Activated CD4-positive, alpha-beta T cell treated with anti-CD3 and anti-CD28 coated beads, Interleukin-10, Interleukin-2, amounts not matched to agents 100 ng/mL and 50 ng/mL, durations not matched to agents 16 hours and 8 hours (primary cell): Measurements from ENCODE around the gene MSRB3.
"Not testable (repeated sequence)": the region's sequence is repeated elsewhere in the genome, so short reads cannot be mapped to it uniquely, and the experiment has no call there.

ENCODE experiments used
- DNase-seq: peaks from one replicate; pipeline ENCODE4 v3.0.0-alpha.2; 2020

MSRB3 gene

DNA sequence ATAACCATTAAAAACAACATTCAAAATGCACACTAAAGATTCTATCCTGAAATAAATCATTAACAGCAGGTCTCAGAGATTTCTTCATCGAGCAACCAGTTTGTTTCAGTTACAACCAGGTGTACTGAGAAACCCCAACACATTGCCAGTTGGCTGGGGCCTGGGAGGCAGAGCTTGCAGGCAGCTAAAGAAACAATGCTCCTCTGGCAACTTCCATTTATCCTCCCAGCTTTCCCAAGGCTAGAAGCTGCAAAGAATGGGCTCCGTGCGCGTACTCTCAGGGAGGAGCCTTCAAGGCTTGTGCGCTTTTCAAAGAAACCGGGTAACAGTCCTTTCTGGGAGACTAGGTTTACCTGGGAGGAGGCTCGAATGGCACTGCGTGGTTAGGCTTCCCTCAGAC lies 181.6 kb downstream of the MSRB3 start:
- no peak for DNase-seq

DNA sequence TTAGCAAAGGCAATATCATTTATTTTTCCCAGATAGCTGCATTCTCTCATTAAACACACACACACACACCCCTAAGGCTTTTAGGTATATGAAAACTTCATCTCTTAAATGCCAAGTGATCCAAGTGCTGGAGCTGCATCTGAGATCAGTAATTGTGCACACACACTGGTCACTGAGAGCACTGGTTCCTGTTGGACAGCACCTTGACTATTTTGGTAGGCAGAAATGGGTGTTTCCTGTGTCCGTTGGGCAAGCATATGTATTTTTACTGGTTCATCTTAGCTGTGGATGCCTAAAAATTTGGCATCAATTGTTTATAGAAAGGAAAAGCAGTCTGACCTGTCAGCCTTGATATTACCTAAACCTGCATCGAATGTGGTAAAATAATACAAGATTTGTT lies 182.5 kb downstream of the MSRB3 start:
- no peak for DNase-seq

DNA sequence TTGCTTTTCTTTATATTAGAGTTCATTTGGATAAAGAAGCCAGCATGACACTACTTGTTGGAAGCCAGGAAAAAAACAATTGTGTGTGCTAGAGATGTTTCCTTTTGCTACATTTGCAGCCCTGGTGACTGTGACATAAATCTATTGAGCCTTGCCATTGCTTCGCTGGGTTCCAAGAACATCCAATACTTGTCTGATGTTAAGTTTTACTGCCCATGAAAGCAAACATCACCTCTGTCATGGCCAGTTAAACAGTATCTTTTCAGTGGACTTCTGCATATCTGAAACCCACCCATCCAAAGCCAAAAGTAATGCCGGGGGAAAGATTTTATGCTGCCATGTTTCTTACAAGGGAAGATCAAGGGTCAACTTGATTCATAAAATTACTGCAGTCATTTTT lies 184.0 kb downstream of the MSRB3 start:
- DNase-seq: no peak

DNA sequence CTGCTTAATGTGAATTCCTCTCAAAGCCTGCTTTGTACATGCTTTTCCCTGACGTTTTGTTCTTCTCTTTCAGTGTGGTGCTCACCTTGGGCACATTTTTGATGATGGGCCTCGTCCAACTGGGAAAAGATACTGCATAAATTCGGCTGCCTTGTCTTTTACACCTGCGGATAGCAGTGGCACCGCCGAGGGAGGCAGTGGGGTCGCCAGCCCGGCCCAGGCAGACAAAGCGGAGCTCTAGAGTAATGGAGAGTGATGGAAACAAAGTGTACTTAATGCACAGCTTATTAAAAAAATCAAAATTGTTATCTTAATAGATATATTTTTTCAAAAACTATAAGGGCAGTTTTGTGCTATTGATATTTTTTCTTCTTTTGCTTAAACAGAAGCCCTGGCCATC lies 184.6 kb downstream of the MSRB3 start:
- DNase-seq: no peak

DNA sequence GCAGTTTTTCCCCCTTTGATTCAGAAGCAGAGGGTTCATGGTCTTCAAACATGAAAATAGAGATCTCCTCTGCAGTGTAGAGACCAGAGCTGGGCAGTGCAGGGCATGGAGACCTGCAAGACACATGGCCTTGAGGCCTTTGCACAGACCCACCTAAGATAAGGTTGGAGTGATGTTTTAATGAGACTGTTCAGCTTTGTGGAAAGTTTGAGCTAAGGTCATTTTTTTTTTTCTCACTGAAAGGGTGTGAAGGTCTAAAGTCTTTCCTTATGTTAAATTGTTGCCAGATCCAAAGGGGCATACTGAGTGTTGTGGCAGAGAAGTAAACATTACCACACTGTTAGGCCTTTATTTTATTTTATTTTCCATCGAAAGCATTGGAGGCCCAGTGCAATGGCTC lies 185.1 kb downstream of the MSRB3 start:
- DNase-seq: no peak

DNA sequence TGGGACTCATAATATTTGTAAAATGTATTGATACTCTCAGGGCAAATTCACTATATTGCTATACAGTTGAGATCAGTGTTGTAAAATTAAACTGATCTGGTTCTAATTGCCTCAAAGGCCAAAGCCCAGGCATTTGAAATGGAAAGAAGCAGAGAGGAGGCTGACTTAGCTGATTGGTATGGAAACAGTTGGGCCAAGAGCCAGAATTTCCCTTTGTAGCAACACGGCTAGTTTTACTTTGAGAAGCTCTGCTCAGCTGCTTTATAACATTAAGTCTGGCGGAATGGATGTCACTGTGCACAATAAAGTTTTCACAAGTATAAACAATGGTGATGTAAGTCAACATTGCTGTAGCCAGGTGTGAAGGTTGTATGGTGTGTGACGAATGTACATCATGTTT lies 186.4 kb downstream of the MSRB3 start:
- DNase-seq: no peak

DNA sequence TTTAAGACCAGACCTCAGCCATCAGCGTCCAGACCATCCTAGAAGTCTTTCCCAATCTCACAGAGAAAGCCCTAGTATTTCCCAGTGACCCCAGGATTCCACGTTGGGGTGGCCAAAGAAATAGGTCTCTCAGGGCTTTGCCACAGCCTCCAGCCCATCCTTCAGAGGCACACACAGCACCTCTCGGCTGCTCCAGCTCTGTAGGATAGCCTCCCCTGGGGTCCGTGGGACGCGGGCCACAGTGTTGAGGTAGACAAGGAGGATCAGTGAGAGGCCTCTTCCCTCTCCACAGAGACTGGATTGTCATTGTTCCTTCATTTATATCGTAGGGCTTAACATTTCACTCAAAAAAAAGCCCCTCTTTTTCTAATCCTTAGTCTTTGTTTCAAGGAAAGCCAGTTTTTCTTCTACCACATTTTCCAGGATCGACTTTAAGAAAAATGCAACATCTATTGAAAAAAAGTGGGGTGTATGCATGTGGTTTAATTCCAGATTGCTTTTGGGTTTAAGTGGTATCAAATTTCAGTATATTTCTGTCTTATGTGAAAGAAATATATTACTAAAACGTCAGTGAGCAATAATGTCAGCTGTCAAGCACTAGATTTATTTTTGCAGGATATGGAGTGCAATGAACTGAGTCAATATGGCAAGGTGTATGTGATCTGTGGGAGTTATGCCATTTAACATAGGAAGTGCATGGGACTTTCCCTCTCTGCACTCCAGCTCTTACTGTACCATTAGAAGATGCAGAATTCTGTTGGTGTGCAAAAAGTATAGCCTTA lies 187.5 kb downstream of the MSRB3 start:
- no peak for DNase-seq

DNA sequence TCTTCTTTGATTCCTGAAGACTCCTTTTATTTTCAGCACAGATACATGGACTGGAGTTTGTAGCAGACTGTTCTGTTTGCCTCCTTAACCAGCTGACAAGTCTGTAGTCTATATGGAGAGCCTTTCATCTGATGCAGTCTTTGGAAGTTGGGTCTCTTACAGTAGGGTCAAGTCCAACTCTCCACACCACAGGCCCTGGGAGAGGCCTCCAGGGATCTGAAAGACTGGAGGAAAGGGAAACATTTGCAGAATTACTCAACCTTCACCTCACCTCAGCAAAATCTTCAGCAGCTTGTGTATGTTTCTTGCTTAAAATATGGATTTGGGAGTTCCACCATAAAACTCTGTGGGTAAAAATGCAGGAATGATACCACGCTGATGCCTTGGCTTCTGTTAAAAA lies 188.4 kb downstream of the MSRB3 start:
- DNase-seq: no peak

DNA sequence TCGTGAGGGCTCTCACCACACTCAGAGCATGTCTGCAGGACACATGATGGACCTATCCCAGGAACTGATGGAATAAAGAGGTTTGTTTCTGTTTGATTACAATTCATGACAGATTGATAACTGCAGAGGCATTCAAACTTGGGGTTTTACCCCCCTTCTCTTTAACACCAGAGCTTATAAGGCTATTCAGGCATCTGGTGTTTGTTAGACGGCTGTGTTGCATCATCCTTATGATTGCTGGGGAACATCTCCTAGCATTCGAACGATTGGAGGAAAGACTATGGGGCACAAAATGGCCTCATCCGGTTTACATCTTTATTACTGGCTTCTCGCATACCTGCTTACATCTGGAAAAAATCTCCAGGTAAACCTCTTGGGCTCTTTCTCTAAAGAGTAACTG lies 191.8 kb downstream of the MSRB3 start:
- DNase-seq: no peak

DNA sequence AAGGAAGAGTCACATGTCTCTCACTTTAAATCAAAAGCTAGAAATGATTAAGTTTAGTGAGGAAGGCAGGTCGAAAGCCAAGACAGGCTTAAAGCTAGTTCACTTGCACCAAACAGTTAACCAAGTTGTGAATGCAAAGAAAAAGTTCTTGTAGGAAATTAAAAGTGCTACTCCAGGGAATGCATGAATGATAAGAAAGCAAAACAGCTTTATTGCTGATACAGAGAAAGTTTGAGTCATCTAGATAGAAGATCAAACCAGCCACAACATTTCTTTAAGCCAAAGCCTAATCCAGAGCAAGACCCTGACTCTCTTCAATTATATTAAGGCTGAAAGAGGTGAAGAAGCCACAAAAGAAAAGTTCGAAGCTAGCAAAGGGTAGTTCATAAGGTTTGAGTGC lies 193.6 kb downstream of the MSRB3 start:
- no peak for DNase-seq

DNA sequence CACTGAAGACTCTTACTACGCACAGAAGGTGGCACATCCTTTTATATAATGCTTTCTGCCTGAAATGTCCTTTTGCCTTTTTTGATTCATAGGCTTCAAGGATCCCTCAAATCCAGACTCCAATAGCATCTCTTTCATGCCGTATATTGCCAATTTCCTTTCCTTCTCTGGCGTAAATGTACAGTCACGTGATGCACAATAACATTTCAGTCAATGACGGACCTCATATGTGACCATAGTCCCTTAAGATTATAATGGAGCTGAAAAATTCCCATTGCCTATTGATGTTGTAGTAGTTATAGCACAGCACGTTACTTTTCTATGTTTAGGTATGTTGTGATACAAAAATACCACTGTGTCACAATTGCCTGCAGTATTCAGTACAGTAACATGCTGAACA lies 196.3 kb downstream of the MSRB3 start:
- DNase-seq: no peak

DNA sequence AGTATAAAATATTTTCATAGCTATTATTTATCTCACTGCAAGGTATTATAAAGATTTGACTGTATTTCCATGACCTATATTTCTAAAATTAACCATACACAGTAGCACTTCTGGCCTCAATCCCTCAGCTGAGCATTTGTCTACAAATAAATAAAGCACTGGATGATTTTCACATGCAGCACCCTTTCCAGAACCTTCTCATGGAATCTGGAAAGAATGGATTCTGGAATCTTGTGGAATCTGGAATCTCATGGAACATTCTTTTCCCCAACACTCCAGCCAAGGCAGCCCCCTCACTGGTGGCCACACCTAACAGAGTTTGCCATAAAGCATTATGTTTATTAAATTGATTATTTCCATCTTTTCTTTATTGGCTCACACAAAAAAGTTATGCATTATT lies 199.2 kb downstream of the MSRB3 start:
- no peak for DNase-seq

DNA sequence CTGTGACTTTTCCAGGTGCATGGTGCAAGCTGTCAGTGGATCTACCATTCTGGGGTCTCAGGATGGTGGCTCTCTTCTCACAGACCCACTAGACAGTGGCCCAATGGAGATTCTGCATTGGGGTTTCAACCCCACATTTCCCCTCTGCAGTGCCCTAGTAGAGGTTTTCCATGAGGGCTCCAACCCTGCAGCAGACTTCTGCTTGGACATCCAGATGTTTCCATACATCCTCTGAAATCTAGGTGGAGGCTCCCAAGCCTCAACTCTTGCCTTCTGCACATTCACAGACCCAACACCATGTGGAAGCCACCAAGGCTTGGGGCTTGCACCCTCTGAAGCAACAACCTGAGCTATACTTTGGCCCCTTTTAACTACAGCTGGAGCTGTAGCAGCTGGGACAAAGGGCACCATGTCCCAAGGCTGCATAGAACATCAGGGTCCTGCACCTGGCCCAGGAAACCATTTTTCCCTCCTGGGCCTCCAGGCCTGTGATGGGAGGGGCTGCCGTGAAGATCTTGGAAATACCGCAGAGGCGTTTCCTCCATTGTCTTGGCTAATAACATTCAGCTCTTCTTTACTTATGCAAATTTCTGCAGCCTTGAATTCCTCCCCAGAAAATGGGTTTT lies 205.5 kb downstream of the MSRB3 start:
- DNase-seq: not testable (repeated sequence)

DNA sequence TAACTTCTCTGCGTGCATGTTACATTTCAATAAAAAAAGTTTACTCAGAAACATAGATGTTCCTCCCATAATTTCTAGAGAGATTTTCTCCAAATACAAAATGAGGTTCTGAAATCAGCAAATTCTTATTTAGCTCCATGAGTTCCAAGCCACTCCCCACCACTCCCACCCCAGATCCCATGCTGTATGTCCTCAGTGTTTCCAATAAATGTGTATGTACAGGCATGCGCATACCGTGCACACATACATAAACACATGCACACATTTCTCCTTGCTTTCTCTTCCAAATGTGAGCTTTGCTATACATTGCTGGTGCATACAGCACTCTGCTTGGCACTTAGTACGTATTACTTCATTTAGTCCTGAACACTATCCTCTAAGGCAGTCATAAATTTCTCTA lies 209.7 kb downstream of the MSRB3 start:
- no peak for DNase-seq

DNA sequence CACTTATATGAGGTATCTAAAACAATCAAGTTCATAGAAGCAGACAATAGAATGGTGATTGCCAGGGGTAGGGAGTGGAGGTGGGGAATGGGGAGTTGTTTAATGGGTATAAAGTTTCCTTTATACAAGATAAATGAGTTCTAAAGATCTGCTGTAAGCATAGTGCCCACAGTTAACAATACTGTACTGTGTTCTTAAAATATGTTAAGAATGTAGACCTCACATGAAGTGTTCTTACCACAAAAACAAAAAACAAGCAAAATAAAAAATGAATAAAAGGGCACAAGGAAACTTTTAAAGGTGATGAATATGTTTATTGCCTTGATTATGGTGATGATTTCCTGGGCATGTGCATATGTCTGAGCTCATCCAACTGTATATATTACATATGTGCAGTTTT lies 211.8 kb downstream of the MSRB3 start:
- DNase-seq: no peak

DNA sequence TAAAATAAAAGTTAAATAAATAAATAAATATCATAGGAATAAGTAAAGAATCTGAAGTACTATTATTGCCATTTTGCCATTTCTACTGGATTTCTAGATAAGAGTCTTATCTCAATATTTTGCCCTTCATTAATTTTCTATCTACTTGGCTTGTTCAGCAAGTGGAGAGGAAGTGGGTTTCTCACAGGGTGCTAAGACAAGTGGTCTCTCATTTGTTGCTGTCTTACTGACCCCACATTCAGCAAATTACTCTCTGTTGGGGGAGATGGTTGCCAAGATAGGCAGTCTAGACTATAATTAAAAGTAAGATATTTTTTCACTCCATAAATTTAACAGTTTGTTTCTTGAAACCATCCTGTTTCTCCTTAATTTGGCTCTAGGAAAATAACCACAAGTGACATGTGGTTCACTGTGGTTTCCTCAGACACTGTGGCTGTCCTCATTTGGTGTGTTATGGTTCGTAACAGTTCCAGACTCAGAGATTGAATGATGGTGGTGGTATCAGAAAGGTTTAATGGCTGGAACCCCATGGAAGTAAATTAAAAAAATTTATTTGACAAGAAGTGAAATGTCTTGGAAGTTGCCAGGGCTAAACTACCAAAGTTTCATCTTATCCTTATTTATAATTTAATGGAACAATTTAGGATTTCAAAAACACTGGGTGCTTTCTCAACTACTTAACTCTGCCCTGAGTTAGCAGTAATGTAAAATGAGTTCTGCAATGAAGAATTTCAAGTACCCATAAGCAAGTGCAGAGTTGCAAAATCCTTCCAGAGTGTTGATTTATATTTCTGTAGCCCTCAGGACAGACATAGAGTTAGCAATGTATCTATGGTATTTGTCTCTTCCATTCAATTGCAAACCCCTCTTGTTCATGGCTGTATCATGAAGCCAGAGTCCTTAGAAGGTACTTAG lies 214.8 kb downstream of the MSRB3 start:
- DNase-seq: no peak

DNA sequence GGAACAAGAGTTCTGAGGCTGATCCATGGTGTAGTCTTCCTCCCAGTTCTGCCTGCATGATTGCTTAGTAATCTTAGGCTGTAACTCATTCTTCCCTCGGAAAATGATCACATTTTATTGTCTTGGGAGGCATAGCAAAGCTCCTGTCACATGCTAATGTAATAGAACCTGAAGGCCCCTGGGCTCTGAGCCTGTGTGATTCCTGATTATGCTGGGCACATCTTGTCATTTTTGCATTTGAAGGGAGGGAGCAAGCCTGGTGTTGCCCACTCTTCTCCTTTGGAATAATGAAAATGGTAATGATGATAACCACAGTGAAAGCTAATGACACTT lies 215.4 kb downstream of the MSRB3 start:
- DNase-seq: no peak

DNA sequence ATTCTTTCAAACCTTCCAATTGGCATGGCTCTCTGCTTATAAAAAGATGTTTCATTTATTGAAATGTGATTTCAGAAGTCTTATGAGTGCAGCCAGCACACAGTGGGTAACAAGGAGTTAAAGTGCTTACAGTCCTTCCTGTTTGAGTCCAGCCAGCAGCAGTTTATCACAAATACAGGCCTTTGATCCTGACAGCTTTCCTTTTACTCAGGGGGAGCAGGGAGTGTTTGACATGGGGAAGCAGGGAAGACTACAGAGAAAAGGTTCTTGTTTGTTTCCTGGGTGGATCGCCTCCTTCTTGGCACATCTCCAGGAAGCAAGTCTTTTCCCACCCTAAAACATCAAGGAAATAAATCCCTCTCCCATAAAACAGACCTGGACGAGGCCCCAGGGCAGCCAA lies 216.1 kb downstream of the MSRB3 start:
- DNase-seq: no peak

DNA sequence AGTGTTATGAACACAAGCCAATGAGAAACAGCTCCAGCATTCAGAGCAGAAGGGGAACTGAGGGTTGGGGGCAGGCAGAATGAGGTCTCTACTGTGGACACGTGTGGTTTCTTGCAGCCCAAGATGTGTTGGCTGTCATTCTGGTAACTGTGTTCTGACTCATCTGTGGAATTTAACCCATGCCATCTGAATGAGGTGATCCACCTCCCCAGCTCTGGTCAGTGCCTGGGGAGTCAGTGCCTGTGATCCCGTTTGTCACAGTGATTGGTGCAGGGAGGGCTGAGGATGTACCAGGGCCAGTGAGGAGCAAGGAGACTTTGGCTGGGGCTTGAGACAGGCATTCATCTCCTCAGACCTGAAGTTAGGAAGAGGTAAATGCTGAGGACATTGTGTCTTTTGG lies 216.8 kb downstream of the MSRB3 start:
- DNase-seq: no peak

DNA sequence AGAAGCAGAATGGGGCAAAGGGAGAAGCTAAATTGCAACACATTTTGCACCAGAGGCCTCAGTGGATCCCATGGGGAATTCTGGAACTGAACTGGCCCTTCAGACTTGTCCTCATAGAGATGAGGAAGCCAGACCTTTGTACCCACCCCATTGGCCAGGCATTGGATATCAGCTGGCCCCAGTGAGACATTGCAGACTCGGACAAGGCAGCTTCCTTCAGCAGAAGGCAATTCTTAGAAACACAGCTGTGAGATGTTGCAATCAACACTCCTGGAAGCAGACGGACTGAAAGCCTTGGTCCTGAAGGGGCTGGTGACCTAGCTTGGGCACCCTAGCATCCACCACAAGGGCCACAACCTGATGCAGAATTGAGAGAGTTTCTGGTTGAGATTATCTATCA lies 218.1 kb downstream of the MSRB3 start:
- DNase-seq: no peak

DNA sequence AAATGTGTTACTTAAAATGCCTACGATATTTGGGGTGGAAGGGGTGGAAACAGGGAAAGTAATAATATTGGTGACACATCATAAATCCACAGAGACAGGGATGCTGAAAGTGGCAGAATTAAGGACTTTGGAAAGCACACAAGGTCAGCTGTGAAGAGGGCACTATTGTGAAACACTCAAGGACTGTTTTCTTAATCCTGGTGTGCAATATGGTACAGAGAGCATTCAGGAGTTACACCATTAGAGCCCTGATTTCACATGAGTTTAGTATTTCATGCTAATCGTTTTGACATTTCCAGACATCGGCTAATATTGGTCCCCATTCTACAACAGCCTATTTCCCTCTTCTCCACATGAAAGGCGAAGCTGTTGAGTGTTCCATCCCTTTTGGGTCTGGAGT lies 219.2 kb downstream of the MSRB3 start:
- DNase-seq: no peak

DNA sequence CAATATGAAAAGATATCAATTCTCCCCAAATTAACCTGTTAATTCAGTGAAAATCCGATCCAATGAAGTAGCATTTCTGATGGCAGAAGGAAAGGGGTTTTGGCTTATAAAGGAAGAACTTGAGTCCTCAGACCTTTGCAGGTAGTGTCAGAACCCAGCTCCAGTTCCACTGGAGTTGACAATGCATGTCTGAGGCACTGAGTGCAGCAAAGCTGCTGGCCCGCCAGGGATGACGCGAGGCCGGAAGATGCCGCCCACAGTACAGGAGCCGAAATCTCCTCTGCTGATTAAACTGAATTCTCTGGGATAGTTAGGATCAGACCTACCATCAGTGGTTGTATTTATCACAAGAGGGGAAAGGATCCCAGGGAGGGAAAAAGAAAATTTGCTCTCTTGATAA lies 220.7 kb downstream of the MSRB3 start:
- DNase-seq: no peak

DNA sequence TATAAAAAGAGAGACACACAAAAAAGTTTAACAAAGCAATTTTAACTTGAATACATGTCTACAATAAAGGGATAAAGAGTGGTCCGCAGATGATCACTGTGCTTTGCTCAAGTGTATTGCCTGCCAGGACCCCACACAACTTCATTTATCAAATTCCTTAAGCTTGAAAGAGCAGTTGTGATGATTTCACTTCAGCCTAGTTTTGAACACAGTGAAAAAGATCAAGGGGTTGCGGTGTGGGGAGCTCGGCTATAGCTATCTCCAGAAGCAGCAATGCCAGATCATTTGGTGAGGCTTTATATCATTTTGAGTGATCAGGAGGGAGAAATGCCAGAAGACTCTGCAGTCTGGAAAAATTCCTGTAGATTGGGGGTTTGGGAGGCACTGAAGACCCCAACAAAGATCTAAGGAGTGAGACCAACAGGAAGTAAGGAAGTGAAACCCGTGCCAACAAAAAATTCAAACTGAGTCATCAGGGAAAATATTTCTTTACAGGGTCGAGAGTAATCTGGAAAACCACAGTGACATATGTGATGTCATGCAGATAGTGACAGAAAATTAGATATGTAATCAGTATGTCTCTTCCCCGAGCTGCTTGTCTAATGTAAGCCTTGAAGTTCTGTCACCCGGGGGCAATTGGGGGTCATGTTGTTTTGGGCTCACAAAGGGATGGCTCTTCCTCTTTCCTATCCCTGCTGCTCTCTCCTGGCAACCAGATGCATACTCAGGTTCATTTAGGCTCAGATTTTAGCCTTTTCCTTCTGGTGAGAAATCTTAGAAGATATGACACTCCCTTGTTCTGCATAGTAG lies 221.8 kb downstream of the MSRB3 start:
- DNase-seq: no peak
